NT2/D1 (cell line): ENCODE results near the gene NDUFV2.

Source experiments
- YY1 ChIP-seq: IDR thresholded peaks from 2 replicates; pipeline ENCODE4 v1.6.1; 2011; ENCODE audit not compliant: insufficient read length, insufficient read depth
- ZNF274 ChIP-seq: IDR thresholded peaks from 2 replicates; pipeline ENCODE4 v1.6.1; 2011; ENCODE audit warnings: mild to moderate bottlenecking, low read depth, low read length

GRCh38 chr18:9132628-9133027, 30.1 kb downstream of the NDUFV2 start:
- no peak for TF ChIP-seq ZNF274
- TF ChIP-seq YY1 = no peak
